HepG2 (cell line): ENCODE measurements around the gene ZMIZ1. TPM values are rescaled to one million over a fixed set of nuclear protein-coding genes. Genes with fewer than 3 reads are reported as not detected.

Source experiments
- GLI4 ChIP-seq: sonication (generic); formaldehyde crosslinking; IDR thresholded peaks from 2 replicates; pipeline ENCODE4 v1.5.1; 2020; ENCODE audit warnings: missing genetic modification reagents, mild to moderate bottlenecking, moderate library complexity, borderline replicate concordance
- MIER3 ChIP-seq: IDR thresholded peaks from 2 replicates; pipeline ENCODE4 v1.6.1; 2016; ENCODE audit warnings: missing compliant biosample characterization, borderline replicate concordance
- SYNCRIP ChIP-seq: fragments of 200-400 bp; formaldehyde crosslinking; IDR thresholded peaks from 2 replicates; pipeline ENCODE4 v1.6.1; 2018; ENCODE audit warnings: mild to moderate bottlenecking, low read depth, low read length; ENCODE audit not compliant: insufficient read depth
- ZNF597 ChIP-seq: sonication (generic); formaldehyde crosslinking; IDR thresholded peaks from 2 replicates; pipeline ENCODE4 v1.5.0; 2020; ENCODE audit warnings: missing genetic modification reagents
- polyA plus RNA-seq, 8 experiments: library from polyadenylated mRNA; depleted of rRNA in 3 of 8; stranded (reverse) in 7 of 8; unstranded in 1 of 8; fragments of >200 nt; fragmentation: Illumina TruSeq in 4 of 8; extraction: Trizol in 4 of 8; gene quantifications; 2 replicates each; pipeline versions ENCODE4 v1.2.1 to v1.2.3, GENCODE V29; 2011 to 2016; ENCODE audit warnings: low read depth in 4 of 8, missing spikeins in 1 of 8, mixed read lengths in 1 of 8; ENCODE audit not compliant: insufficient read depth in 1 of 8
- total RNA-seq, 5 experiments: library from RNA; depleted of rRNA; stranded (reverse); fragments of >200 nt; fragmentation: Illumina TruSeq; extraction: Trizol; gene quantifications; 2 replicates each; pipeline ENCODE4 v1.2.3, GENCODE V29; 2016; ENCODE audit warnings: low read depth in 1 of 5
- TF ChIP-seq, protein P1 (sequence below): sonication (generic); formaldehyde crosslinking; IDR thresholded peaks from 2 replicates; pipeline ENCODE4 v1.5.1; 2020; ENCODE audit warnings: mild to moderate bottlenecking, missing genetic modification reagents, moderate library complexity

The ZMIZ1 gene
- total and polyA plus RNA-seq, 2 of the 13 experiments (the other 11 are each of a cell fraction or from before 2014, with no cell fraction given), result 5.3 to 10.2 TPM

DNA sequence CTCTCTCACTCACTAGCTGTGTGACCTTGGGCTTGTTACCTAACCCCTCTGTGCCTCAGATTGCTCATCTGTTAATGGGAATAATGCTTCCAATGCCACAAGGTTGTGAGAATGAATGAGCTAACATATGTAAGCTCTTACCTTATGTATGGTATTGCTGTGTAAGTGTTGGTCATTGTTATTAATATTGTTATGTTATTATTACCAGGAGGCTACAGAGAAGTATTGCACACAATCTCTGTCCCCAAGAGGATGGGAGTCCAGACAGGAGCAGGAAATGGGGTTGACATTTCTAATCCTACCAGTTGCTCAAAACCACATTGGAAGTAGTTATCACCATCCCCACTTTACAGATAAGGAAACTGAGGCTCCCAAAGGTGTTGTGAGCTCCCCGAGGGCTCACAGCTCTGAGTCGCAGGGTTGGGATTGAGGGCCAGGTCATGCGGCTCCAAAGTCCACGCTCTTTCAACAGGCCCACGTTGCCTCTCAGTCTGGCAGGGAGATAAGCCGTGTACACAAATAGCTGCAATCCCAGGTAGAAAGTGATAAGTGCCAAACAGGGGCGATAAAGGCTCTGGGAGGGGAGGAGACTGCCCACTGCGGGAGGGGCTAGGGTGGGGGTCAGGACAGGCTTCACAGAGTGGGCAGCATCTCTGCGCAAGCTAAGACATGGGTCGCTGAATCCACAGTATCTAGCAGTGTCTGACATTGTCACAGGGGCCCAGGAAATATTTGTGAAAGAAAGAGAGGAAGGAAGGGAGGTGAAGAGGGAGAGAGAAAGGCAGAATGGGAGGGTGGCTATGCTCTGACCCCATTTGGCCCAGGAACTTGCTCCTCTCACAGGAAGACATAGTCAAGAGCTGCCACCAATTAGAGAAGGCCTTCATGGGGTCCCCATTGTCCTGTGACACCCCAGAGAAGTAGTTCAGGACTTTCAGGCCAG lies 9.6 kb upstream of the ZMIZ1 start (continued):
- TF ChIP-seq, protein P1, sequence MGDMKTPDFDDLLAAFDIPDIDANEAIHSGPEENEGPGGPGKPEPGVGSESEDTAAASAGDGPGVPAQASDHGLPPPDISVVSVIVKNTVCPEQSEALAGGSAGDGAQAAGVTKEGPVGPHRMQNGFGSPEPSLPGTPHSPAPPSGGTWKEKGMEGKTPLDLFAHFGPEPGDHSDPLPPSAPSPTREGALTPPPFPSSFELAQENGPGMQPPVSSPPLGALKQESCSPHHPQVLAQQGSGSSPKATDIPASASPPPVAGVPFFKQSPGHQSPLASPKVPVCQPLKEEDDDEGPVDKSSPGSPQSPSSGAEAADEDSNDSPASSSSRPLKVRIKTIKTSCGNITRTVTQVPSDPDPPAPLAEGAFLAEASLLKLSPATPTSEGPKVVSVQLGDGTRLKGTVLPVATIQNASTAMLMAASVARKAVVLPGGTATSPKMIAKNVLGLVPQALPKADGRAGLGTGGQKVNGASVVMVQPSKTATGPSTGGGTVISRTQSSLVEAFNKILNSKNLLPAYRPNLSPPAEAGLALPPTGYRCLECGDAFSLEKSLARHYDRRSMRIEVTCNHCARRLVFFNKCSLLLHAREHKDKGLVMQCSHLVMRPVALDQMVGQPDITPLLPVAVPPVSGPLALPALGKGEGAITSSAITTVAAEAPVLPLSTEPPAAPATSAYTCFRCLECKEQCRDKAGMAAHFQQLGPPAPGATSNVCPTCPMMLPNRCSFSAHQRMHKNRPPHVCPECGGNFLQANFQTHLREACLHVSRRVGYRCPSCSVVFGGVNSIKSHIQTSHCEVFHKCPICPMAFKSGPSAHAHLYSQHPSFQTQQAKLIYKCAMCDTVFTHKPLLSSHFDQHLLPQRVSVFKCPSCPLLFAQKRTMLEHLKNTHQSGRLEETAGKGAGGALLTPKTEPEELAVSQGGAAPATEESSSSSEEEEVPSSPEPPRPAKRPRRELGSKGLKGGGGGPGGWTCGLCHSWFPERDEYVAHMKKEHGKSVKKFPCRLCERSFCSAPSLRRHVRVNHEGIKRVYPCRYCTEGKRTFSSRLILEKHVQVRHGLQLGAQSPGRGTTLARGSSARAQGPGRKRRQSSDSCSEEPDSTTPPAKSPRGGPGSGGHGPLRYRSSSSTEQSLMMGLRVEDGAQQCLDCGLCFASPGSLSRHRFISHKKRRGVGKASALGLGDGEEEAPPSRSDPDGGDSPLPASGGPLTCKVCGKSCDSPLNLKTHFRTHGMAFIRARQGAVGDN (CRISPR knock-in tag), result peak; percentile 87
- TF ChIP-seq ZNF597 (CRISPR knock-in tag) (no peak), MIER3 (CRISPR knock-in tag) (peak; percentile 94), SYNCRIP (no peak), GLI4 (CRISPR knock-in tag) (no peak)
